Naive thymus-derived CD8-positive, alpha-beta T cell (primary cell): ENCODE data around the gene LPIN1. TPM values are rescaled to one million over a fixed set of nuclear protein-coding genes. Genes with fewer than 3 reads are reported as not detected.

Source experiments
- ATAC-seq, 2 donors: fragments of 150-1000 bp; cut with Tn5 transposase in 1 of 2; sonication (Bioruptor Pico), chemical (Tn5 transposase) in 1 of 2; 1 replicate in 1 of 2; 2 replicates in 1 of 2; pipeline ENCODE4 v1.10.0; 2021; ENCODE audit warnings: mild to moderate bottlenecking in 2 of 2, moderate library complexity in 2 of 2
- POLR2A ChIA-PET: fragments of 350-600 bp; sonication (Branson Sonifier 250); formaldehyde crosslinking; loops from one replicate; lab custom pipeline; 2021; ENCODE audit warnings: antibody characterized with exemption; lab: Charles Lee
- DNase-seq, 10 donors: peaks; one replicate each; pipeline versions ENCODE4 v3.0.0 to v3.0.0-alpha.2; 2020 to 2022
- H3K27ac Mint-ChIP-seq, 10 donors: one replicate each; pipeline ENCODE4 v1.8.0; 2020 to 2022; ENCODE audit warnings: mild to moderate bottlenecking in 10 of 10, mixed read lengths in 10 of 10, moderate library complexity in 4 of 10, inconsistent platforms in 1 of 10
- H3K27me3 Mint-ChIP-seq, 5 donors: one replicate each; pipeline ENCODE4 v1.8.0; 2021 to 2022; ENCODE audit warnings: mixed read lengths in 5 of 5
- H3K36me3 Mint-ChIP-seq, 3 donors: one replicate each; pipeline ENCODE4 v1.8.0; 2020 to 2022; ENCODE audit warnings: mixed read lengths in 3 of 3, mild to moderate bottlenecking in 2 of 3, inconsistent platforms in 1 of 3
- H3K4me1 Mint-ChIP-seq, 4 donors: one replicate each; pipeline ENCODE4 v1.8.0; 2021 to 2022; ENCODE audit warnings: mixed read lengths in 4 of 4
- H3K4me3 Mint-ChIP-seq, 10 donors: one replicate each; pipeline ENCODE4 v1.8.0; 2020 to 2022; ENCODE audit warnings: mild to moderate bottlenecking in 10 of 10, mixed read lengths in 10 of 10, moderate library complexity in 6 of 10, inconsistent platforms in 1 of 10
- H3K9me3 Mint-ChIP-seq, 9 donors: one replicate each; pipeline ENCODE4 v1.8.0; 2020 to 2022; ENCODE audit warnings: mixed read lengths in 9 of 9, mild to moderate bottlenecking in 3 of 9, inconsistent platforms in 1 of 9, moderate library complexity in 1 of 9
- polyA plus RNA-seq, 3 donors: library from polyadenylated mRNA; unstranded; fragments of 300-500 nt; fragmentation: Illumina TruSeq; gene quantifications; one replicate each; pipeline ENCODE4 v1.2.3, GENCODE V29; 2021
- total RNA-seq, 8 experiments: library from RNA in 2 of 8; stranded (reverse) in 2 of 8; gene quantifications; one replicate each; pipeline ENCODE4 v1.2.3 and lab custom pipeline; 2021 to 2026

Gene LPIN1
- total and polyA plus RNA-seq, 5 experiments from 2014 or later = 15.7 to 82.4 (median 27.5) TPM

DNA sequence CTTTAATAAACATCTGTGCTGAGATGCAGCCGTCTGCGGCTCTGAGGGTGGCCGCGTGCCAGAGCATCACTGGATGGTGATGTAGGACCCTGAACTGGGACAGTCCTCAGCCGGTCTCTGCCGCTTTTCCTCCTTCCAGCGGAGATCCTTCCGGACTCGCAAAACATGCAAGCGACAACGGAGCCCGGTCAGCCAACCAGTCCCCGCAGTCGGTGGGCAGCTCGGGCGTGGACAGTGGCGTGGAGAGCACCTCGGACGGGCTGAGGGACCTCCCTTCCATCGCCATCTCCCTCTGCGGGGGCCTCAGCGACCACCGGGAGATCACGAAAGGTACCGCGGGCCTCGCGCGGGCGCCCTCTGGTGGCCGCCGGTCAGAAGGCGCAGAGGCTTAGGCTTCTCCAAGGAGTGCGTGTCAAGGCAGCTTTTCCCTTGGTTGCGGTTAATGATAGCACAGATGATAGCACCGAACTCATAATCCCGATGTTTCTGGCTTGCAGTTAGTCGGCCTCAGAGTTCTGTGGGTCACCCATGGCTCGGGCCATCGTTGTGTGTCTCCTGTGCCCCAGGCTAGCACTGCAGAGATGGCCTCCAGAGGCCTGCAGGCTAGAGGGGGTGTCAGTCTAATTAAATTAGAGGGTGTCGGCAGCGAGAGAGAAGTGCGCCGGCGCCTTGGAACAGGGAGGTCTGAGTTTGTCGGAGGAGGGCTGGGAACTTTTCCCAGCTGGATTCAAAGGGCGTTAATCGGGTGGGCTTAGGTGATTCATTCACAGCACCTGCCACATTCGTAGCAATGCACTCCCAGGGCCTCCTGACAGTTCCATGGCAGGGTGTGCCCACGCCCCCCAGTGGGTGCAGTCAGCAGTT lies 38.5 kb downstream of the LPIN1 start:
- no peak overlapping the region for H3K4me3 Mint-ChIP-seq
- peak; percentile 56 to 60 for ATAC-seq
- peaks cover 0 to 5% (median 2%) of the 10 kb centered on the region in 4 donors for H3K4me1 Mint-ChIP-seq
- H3K27me3 Mint-ChIP-seq = no peaks in the 10 kb centered on the region
- H3K9me3 Mint-ChIP-seq = no peaks in the 10 kb centered on the region
- H3K36me3 Mint-ChIP-seq = peaks cover 19 to 96% (median 49%) of the 10 kb centered on the region in 3 donors
- peak overlapping the region in 3 of 10 donors; percentile 27 to 66 (median 53) for H3K27ac Mint-ChIP-seq
- peak; percentile 10 to 67 (median 41) for DNase-seq
- POLR2A ChIA-PET = no interaction called here

DNA sequence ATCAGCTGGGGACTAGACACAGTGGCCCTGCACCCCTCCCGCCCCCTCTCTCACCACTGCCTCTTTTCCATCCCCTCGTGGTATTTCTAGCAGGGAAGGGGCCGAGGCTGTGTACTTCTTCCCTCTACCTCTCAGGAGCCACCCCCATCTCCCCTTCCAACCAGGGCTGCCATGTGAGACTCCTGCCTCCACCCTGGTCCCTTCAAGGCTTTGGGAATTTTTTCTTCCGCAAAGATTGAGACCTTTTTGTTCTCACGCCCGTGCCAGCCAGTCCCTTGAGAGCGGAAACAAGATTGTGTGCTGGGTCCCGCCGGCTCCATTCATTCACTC lies 39.1 kb downstream of the LPIN1 start:
- Mint-ChIP-seq H3K27ac (no peak overlapping the region), H3K4me1 (peaks cover 0 to 5% (median 2%) of the 10 kb centered on the region in 4 donors), H3K4me3 (peak overlapping the region in 1 of 10 donors; percentile 30), H3K9me3 (no peaks in the 10 kb centered on the region), H3K36me3 (peaks cover 19 to 96% (median 48%) of the 10 kb centered on the region in 3 donors), H3K27me3 (no peaks in the 10 kb centered on the region)
- no peak for DNase-seq
- no peak for ATAC-seq
- POLR2A ChIA-PET = no interaction called here

DNA sequence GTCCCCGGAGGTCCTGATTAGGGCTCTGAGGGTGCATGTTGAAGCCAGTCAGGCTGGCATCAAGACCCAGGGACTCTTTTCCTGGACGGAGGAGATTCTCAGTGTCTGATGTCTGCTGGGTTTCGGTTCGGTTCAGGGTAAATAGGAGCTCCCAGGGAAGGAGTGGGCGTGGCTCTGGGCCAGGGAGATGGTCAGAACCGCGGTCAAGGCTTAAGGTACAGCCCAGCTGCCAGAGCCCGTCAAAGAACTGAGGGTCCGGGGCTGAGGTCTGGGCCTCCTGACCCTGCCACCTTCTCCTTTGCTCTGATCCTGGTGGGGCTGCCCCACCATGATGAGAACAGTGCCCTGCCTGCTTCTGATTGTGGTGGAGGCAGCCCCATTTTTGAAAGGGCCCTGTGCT lies 39.8 kb downstream of the LPIN1 start:
- Mint-ChIP-seq H3K27me3 (no peaks in the 10 kb centered on the region), H3K9me3 (no peaks in the 10 kb centered on the region), H3K27ac (no peak overlapping the region), H3K4me3 (no peak overlapping the region), H3K4me1 (peaks cover 0 to 5% (median 2%) of the 10 kb centered on the region in 4 donors), H3K36me3 (peaks cover 17 to 96% (median 52%) of the 10 kb centered on the region in 3 donors)
- no peak for ATAC-seq
- DNase-seq = no peak
- POLR2A ChIA-PET = interaction anchor here (0.6 kb wide), 1 partner anchor 1126 kb away, joined by 5 read pairs; no protein-coding TSS in a partner anchor

DNA sequence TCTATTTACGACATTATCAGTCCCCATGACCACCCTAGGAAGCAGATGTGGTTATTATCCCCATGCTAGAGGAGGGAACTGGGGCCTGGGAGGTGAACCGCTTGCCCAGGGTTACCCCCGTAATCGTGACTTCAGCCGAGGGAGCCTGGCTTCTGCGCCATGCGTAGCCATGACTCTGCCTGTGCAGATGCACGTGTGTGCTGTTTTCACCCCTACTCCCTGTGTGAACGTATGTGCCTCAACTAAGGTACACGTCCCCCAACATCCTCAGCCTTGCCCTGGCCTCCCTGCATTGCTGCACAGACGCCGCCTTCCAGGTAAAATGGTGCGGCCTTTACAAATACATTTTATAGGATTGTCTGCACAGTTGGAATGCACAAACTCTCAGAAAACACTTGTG lies 40.2 kb downstream of the LPIN1 start:
- no peaks in the 10 kb centered on the region for H3K27me3 Mint-ChIP-seq
- no peak overlapping the region for H3K27ac Mint-ChIP-seq
- H3K4me1 Mint-ChIP-seq = peaks cover 0 to 5% (median 2%) of the 10 kb centered on the region in 4 donors
- POLR2A ChIA-PET = interaction anchor here (0.6 kb wide), 1 partner anchor 1126 kb away, joined by 5 read pairs; no protein-coding TSS in a partner anchor
- no peak for DNase-seq
- peaks cover 14 to 96% (median 50%) of the 10 kb centered on the region in 3 donors for H3K36me3 Mint-ChIP-seq
- no peak overlapping the region for H3K4me3 Mint-ChIP-seq
- H3K9me3 Mint-ChIP-seq = no peaks in the 10 kb centered on the region
- ATAC-seq = no peak

DNA sequence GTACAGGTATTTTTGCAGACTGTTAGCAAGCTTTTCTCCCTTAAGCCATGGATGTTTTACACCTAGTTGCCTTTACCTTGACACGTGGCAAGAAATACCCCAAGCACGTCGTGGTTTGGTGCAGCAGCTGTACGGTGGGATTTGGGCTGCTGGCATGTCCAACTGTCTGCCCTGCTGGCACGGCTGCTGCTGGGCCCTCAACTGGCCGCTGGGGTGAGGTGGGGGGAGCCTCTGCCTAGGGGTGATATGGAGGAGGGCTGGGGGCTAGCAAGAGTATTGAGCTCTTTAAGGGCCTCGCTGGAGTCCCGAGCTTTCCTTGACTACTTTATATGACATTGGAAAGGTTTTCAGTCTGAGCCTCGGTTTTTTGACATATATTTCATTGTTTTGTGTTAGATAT lies 41.6 kb downstream of the LPIN1 start:
- POLR2A ChIA-PET = interaction anchor here (1.1 kb wide), 1 partner anchor 35 kb away, joined by 3 read pairs; no protein-coding TSS in a partner anchor
- no peak overlapping the region for H3K4me3 Mint-ChIP-seq
- ATAC-seq (no peak), DNase-seq (no peak)
- peaks cover 21 to 96% (median 57%) of the 10 kb centered on the region in 3 donors for H3K36me3 Mint-ChIP-seq
- peaks cover 0 to 4% (median under 1%) of the 10 kb centered on the region in 4 donors for H3K4me1 Mint-ChIP-seq
- H3K27me3 Mint-ChIP-seq = no peaks in the 10 kb centered on the region
- H3K27ac Mint-ChIP-seq = no peak overlapping the region
- H3K9me3 Mint-ChIP-seq = no peaks in the 10 kb centered on the region

DNA sequence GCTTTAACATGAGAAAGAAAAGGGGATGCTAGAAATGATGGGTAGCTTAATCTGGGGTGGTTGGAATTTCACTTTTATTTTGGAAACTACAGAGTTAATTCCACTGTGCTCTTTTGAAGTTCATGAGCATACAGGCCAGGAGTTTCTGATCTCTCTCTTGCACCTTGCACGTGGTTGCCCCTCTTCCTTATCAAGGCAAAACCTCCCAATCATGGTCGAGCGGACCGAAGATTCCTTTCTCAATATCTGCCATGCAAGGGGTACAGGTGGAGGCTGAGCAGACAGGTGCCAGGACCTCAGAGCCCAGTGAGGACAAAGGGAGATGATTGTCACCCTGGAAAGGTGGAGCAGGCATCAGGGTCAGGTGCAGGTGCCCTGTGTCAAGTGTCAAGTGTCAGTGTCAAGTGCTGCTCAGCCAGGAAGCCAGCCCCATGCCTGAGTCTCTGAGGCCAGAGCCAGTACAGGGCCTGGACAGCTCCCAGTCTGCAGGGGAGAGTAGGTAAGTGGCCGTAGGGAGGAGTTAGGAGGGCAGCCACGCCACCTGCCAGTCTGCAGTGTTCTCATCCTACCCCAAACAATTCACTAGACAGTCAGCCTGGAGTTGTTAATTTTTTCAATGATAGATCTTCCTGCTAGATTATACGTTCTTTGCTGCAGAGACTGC lies 42.2 kb downstream of the LPIN1 start:
- POLR2A ChIA-PET = interaction anchor here (1.1 kb wide), 1 partner anchor 36 kb away, joined by 3 read pairs; no protein-coding TSS in a partner anchor
- Mint-ChIP-seq H3K9me3 (no peaks in the 10 kb centered on the region), H3K4me3 (no peak overlapping the region), H3K27me3 (no peaks in the 10 kb centered on the region), H3K27ac (no peak overlapping the region), H3K4me1 (peaks cover 0 to 4% (median under 1%) of the 10 kb centered on the region in 4 donors), H3K36me3 (peaks cover 27 to 96% (median 63%) of the 10 kb centered on the region in 3 donors)
- no peak for ATAC-seq
- DNase-seq = no peak

DNA sequence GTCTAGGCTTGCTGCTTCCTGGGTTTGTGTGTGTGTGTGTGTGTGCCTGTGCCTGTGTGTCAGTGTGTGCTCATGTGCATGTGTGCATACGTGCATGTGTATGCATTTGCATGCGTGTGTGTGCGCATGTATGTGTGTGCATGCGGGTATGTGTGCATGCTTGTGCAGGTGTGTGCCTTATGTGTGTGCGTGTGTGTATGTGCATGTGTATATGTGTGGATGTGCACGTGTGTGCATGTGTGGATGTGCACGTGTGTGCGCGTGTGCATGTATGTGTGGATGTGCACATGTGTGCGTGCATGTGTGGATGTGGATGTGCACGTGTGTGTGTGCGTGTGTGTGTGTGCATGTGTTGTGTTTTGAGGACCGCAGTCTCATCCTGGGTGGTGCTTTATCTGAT lies 42.8 kb downstream of the LPIN1 start:
- peaks cover 0 to 4% (median under 1%) of the 10 kb centered on the region in 4 donors for H3K4me1 Mint-ChIP-seq
- POLR2A ChIA-PET = no interaction called here
- H3K27ac Mint-ChIP-seq = no peak overlapping the region
- H3K36me3 Mint-ChIP-seq = peaks cover 29 to 96% (median 61%) of the 10 kb centered on the region in 3 donors
- no peak for ATAC-seq
- H3K9me3 Mint-ChIP-seq = no peaks in the 10 kb centered on the region
- DNase-seq = no peak
- H3K27me3 Mint-ChIP-seq = no peaks in the 10 kb centered on the region
- H3K4me3 Mint-ChIP-seq = no peak overlapping the region

DNA sequence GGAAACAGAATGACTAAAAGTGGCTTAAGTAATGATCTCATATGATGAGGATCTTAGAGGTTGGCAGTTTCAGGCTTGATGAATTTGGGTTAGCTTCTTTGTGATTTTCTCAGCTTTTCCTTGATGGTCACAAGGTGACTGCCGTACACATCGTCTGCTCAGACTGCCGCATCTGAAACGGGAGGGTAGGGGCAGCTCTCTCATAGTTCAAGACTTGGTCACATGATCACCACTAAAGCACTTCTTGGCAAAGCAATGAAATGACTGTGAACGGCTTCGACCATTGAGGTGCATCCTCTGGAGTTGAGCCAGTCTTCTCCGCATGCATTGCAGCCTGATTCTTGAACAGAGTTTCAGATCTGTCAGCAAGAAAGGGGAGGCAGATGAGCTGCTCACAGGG lies 43.8 kb downstream of the LPIN1 start:
- Mint-ChIP-seq H3K36me3 (peaks cover 29 to 94% (median 61%) of the 10 kb centered on the region in 3 donors), H3K4me3 (no peak overlapping the region), H3K4me1 (peaks cover 0 to 4% (median 2%) of the 10 kb centered on the region in 4 donors), H3K27ac (no peak overlapping the region), H3K9me3 (no peaks in the 10 kb centered on the region), H3K27me3 (no peaks in the 10 kb centered on the region)
- POLR2A ChIA-PET = no interaction called here
- no peak for ATAC-seq
- no peak for DNase-seq

DNA sequence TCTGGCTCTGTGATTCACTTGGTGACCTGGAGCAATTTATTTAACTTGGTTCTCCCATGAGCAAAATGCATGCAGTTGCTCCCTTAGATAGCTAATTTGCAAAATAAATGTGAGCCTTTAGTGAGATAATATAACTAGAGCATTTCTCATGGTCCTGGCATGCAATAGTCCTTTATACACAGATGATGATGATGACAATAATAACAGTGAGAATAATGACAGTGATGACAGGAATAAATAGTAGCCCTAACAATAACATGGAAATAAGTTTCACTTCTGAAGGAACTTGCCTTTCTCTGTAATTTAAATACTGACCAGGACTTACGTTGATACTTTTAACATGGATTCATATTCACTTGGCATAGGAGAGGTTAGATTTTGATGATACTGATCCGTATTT lies 49.2 kb downstream of the LPIN1 start:
- H3K4me3 Mint-ChIP-seq = no peak overlapping the region
- no peaks in the 10 kb centered on the region for H3K9me3 Mint-ChIP-seq
- peaks cover 24 to 98% (median 57%) of the 10 kb centered on the region in 3 donors for H3K36me3 Mint-ChIP-seq
- DNase-seq = no peak
- H3K27me3 Mint-ChIP-seq = no peaks in the 10 kb centered on the region
- no peak overlapping the region for H3K27ac Mint-ChIP-seq
- no peak for ATAC-seq
- POLR2A ChIA-PET = no interaction called here
- H3K4me1 Mint-ChIP-seq = peaks cover 0 to 3% (median 0%) of the 10 kb centered on the region in 4 donors

DNA sequence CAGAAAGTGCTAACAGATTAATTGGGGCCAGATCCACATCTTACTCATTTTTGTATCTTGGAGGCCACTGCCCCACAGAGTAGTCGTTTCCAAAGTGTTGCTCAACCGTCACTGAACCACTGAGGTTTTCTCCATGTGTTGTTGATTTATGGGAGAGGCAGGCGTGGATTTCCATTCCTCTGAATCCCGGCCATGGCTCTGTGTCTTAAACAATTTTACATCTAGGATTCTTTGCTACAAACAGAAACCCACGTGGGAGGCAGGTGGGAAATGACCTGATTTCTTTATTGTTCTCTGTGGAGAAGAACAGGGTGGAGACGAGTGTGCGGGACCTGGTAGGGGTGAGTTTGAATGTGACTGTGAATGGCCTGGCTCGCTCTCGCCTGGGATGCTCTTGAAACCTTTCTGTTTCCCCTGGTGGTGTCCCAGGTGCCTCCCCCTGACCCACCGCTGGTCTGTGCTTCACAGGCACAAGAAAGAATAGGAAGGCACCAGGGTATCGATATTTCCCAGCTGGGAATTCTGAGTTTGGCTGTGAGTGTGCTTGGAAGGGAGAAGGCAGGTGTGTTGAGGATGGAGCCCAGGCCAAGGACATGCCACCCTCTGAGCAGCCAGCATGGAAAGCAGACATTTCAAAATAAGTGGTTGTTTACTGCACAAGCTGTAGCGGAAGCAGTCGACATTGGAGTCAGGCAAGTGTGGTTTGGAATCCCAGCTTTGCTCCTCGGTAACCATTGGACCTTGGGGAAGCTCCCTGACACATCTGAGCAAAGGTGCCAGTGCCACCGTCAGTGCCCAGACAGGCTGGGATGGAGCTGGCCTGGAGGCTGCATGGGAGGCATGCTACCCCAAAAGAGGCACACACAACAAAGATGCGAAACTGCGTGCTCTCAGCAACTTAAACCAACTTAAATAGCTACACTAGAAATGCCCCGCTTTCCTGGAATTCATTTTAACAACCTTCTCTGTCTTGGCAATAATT lies 50.0 kb downstream of the LPIN1 start:
- Mint-ChIP-seq H3K27me3 (no peaks in the 10 kb centered on the region), H3K27ac (peak overlapping the region in 1 of 10 donors; percentile 61), H3K36me3 (peaks cover 24 to 95% (median 53%) of the 10 kb centered on the region in 3 donors), H3K4me1 (peaks cover 0 to 3% (median 0%) of the 10 kb centered on the region in 4 donors), H3K4me3 (no peak overlapping the region), H3K9me3 (no peaks in the 10 kb centered on the region)
- POLR2A ChIA-PET = interaction anchor here (0.6 kb wide), 1 partner anchor 1873 kb away, joined by 3 read pairs; no protein-coding TSS in a partner anchor
- ATAC-seq (no peak), DNase-seq (no peak)

DNA sequence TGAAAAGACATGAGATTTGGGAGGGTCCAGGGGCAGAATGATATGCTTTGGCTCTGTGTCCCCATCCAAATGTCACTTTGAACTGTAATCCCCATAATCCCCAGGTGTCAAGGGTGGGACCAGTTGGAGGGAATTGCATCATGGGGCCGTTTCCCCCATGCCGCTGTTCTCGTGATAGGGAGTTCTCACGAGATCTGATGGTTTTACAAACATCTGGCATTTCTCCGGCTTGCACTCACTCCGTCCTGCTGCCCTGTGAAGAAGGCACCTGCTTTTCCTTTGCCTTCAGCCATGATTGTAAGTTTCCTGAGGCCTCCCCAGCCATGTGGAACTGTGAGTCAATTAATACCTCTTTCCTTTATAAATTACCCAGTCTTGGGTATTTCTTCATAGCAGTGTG lies 51.4 kb downstream of the LPIN1 start:
- H3K4me1 Mint-ChIP-seq = peaks cover 0 to 3% (median 0%) of the 10 kb centered on the region in 4 donors
- POLR2A ChIA-PET = no interaction called here
- no peak for DNase-seq
- H3K36me3 Mint-ChIP-seq = peaks cover 18 to 92% (median 41%) of the 10 kb centered on the region in 3 donors
- H3K27me3 Mint-ChIP-seq = no peaks in the 10 kb centered on the region
- H3K27ac Mint-ChIP-seq = no peak overlapping the region
- H3K4me3 Mint-ChIP-seq = no peak overlapping the region
- H3K9me3 Mint-ChIP-seq = no peaks in the 10 kb centered on the region
- no peak for ATAC-seq
